SH-SY5Y (cell line): Measurements from ENCODE around the gene IRF2BP1.

Experiments
- GATA2 ChIP-seq: IDR thresholded peaks from 2 replicates; pipeline ENCODE4 v1.6.1; 2011; ENCODE audit warnings: mild to moderate bottlenecking, low read depth, low read length
- GATA3 ChIP-seq: IDR thresholded peaks from 2 replicates; pipeline ENCODE4 v1.6.1; 2011; ENCODE audit warnings: low read depth, mild to moderate bottlenecking, low read length, moderate library complexity

Gene IRF2BP1

DNA sequence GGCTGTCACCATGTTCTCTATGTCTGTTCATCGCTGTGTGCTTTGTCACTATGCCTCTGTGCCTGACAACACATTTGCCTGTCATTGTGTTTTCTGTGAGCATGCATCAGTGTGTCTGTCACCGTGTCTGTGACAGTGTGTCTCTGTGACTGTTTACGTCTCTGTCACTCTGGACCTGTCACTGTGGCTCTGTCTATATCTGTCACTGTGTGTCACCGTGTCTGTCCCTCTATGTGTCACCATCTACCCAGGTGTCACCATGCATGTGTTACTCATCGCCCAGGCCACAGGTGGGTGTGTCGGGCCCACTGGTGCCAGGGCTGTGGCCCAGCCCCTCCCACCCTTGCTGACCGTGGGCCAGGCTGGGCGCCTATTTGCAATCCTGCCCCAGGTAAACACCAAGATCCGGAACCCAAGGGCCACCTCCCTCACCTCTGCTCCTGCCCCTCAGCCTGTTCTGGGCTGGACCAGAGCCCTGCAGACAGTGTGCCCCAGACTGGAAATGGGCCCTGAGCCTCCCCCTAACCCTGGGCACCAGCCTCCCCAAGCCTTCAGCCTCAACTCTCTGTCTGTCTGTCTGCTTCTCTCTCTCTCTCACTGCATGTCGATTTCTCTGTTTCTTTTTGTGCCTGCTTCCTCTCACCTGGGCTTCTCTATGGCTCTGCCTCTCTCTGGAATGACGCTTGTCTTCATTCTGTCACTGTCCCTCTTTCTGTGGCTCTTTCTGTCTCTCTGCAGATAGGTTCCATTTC is 7.7 kb downstream of the IRF2BP1 start:
- TF ChIP-seq GATA2 (no peak), GATA3 (no peak)

DNA sequence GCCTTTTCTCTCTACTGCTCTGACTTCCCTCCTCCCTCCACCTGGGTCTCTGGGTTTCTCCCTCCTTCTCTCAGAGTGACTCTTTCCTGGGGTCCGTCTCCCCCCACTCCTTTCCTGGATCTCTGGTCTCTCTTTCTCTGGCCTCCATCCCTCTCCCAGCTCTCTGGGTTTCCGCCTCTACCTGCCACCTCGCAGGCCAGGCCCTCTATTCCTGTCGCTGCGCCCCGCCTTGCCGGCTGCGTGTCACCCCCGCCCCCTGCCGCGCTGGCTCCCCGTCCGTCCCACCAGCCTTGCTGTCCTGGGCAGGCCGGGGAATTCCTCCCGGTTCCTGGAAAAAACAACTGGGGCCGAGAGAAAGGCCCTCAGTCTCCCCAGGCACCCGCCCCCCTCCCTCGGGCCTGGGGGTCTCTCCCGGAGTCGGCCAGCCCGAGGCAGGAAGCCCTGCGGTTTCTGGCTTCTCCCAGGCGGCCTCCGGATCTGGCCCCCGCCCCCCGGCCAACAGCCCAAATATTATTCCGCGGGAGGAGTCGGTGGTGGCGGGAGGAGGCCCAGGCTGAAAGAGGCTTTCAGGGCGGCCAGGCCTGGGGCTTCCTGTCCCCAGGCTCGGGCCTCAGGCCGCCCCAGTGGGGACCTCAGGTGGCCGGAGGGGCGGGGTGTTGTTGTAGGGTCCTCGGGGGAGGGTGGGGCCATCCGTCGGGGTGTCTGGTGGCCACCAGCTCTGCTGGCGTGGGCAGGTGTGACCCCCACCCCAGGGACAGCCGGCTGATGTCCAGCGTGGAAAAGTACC is 9.3 kb downstream of the IRF2BP1 start:
- TF ChIP-seq GATA2 (no peak), GATA3 (no peak)

DNA sequence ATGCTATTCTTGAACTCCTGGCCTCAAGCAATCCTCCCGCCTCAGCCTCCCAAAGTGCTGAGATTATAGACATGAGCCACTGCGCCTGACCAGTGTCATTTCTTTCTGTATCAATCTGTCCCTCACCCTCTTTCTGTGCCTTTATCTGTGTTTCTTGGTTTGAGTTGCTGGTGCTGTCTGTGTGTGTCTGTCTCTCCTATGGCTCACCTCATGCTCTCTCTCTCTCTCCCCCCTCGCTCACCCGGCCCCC is 9.9 kb downstream of the IRF2BP1 start:
- TF ChIP-seq GATA2 (no peak), GATA3 (no peak)

DNA sequence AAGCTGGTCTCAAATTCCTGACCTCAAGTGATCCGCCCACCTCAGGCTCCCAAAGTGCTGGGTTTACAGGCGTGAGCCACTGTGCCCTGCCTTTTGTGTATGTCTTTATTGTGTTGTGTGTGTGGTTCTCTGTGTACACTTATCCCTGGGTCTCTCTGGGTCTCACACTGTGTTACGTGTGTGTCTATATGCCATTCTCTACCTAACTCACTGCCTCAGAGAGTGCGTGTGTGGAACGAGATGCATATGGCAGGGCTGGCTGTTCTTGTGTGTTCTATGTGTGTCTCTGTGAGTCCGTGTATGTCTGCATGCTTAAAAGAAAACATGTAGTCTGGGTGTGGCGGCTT is 11.3 kb downstream of the IRF2BP1 start:
- no peak for TF ChIP-seq GATA3
- TF ChIP-seq GATA2 = no peak

DNA sequence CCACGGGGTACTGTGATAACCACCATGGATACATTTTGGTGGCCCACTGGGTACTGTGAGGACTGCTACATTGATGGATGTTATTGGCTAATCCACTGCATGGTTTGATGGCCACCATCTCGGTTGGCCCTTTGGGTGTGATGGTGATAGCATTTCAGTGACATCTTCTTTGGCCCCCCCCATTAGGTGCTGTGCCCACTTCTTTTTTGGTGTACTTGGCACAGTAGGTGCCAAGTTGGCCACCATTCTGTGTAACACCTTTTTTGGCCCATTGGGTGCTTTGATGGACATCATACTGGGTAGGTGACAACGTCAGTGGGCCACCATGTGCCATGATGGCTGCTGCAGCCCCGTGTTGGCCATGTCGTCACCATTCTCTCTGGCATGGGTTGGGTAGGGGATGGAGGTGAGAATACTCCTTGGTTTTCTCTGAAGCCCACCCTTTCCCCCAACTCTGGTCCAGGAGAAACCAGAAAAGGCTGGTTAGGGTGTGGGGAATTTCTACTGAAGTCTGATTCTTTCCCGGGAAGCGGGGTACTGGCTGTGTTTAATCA is 12.6 kb downstream of the IRF2BP1 start:
- TF ChIP-seq GATA3 (no peak), GATA2 (no peak)

DNA sequence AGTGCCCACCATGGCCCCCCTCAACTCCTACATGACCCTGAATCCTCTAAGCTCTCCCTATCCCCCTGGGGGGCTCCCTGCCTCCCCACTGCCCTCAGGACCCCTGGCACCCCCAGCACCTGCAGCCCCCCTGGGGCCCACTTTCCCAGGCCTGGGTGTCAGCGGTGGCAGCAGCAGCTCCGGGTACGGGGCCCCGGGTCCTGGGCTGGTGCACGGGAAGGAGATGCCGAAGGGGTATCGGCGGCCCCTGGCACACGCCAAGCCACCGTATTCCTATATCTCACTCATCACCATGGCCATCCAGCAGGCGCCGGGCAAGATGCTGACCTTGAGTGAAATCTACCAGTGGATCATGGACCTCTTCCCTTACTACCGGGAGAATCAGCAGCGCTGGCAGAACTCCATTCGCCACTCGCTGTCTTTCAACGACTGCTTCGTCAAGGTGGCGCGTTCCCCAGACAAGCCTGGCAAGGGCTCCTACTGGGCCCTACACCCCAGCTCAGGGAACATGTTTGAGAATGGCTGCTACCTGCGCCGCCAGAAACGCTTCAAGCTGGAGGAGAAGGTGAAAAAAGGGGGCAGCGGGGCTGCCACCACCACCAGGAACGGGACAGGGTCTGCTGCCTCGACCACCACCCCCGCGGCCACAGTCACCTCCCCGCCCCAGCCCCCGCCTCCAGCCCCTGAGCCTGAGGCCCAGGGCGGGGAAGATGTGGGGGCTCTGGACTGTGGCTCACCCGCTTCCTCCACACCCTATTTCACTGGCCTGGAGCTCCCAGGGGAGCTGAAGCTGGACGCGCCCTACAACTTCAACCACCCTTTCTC is 13.6 kb downstream of the IRF2BP1 start:
- TF ChIP-seq GATA2 (no peak), GATA3 (no peak)

DNA sequence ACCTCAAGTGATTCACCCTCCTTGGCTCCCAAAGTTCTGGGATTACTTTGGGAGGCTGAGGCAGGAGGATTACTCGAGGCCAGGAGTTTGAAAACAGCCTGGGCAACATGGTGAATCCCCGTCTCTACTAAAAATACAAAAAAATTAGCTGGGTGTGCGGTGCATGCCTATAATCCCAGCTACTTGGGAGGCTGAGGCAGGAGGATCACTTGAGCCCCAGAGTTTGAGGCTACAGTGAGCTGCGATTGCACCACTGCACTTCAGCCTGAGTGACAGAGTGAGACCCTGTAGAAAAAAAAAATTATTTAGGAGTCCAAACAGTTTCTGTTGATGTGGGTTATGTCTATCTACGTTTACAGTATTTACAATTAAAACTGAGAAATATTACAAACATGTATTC is 15.1 kb downstream of the IRF2BP1 start:
- TF ChIP-seq GATA2 = no peak

DNA sequence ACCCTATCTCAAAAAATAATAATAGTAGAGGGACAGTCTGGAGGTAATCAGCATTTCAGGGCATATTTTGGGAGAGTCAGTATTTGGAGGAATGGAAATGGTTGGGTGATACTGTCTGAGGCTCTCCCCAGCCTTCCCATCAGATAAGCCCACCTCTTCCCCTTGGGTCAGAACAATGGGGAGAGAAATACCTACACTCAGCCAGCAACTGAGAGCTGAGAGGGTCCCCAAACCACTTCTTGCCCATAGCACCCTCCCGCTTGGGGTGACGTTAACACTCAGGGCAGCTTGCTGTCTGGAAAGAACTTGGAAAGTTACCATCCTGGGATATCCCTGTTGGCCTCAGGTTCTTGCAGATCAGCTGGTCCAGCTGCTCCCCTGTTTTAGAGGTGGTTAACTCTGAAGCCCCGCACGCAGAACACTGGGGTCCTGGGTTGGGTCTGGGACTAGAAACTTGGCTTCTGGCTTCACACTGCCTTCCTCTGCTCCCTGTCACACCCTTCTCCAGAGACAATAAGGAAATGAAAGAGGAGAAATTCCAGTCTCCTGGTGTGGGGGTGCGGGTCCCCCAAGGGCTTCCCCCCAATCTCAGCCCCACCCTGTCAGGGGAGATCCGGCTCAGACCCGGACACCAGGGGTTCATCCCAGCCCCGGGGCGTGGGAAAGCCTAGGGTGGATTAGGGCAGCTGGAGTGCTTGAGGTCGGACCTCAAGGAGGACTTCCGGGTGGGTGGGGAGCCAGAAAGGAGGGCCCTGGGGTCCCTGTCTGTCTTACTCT is 19.4 kb downstream of the IRF2BP1 start:
- no peak for TF ChIP-seq GATA3
- TF ChIP-seq GATA2 = no peak

DNA sequence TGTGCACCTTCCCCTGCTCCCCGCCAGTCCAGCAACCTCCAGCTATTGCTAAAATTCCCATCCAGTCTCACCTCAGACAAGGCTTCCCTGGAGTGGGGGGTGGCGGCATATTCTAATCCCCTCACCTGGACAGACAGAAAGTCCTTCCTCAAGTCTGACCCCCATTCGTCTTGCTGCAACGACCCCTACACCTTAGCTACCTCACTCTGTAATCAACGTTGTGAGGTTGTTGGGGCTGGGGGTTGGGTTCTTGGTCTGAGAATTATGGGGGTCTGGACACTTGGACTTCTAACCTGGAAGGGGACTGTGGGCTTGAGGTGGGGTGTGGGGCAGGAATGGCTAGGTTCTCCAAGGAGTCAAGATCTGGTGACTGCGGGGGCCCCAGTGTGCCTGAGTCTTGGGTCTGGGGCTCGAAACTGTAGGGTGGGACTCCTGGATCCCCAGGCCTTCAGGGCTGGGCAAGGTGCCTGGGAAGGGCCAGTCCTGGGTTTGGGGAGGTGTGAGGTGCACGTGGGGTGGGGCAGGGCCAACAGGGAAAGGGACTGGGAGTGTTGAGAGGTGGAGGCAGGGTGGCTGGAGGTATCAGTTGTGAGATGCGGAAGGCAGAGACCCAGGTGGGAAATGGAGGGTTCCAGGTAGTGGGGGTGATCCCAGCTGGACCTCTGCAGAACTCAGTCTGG is 20.5 kb downstream of the IRF2BP1 start:
- TF ChIP-seq GATA3 (no peak), GATA2 (no peak)

DNA sequence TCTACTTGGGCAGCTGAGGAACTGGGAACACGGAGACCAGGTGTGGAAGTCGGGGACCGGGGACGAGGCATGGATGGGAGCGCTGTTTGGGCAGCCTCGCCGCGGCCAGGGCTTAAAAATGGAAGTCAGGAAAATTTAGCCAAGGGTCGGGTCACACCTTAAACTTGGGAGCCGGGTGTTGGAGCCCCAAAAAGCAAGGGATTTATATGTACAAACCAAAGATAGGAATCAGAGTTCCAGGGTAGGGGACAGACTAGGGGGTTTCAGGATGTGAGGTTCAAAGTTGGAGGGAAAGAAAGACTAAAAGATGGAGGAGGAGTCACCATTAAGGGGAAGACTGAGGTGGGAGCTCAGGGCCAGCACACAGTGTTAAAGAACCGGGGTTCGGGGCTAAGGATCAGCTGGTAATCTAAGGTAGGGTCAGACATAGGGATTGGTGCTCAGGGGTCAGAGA is 21.3 kb downstream of the IRF2BP1 start:
- TF ChIP-seq GATA2 = no peak
- no peak for TF ChIP-seq GATA3

DNA sequence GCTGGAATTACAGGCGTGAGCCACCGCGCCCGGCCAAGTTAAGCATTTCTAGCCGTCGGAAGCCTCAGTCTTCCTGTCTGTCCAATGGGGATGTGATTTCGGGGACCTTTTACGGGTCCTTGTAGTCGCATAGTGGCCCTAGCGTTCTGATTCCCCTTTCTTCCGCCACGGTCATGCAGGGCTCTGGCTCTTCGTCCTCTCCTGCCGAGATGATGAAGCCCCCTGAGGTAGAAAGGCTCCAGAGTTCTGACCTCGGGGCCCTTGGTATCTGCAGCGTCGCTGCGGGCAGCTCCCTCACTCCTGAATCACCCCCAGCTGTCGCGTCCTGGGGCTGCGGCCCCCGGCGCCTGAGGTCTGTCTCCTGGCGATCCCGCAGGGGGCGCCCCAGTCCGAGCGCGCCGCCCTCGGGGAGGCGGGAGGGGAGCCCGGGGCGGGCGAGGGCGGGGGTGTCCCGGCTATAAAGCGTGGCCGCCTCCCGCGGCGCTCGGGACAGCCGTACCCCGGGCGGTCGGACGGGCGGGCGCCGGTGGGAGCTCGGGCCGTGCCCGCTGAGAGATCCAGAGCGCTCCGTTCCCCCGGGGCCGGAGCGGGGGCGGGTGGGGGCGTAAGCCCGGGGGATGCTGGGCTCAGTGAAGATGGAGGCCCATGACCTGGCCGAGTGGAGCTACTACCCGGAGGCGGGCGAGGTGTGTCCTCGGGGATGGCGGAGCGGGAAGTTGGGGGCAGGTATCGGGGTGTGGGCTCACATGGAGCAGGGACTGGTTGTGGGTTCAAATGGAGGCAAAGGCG is 21.9 kb downstream of the IRF2BP1 start, which contains the start of gene FOXA3:
TSS of gene FOXA3 (plus strand) at position 487 of the 789 bp plus-strand sequence. CDS start at position 618, 131 bp downstream.
- TF ChIP-seq GATA2 = no peak
- no peak for TF ChIP-seq GATA3

DNA sequence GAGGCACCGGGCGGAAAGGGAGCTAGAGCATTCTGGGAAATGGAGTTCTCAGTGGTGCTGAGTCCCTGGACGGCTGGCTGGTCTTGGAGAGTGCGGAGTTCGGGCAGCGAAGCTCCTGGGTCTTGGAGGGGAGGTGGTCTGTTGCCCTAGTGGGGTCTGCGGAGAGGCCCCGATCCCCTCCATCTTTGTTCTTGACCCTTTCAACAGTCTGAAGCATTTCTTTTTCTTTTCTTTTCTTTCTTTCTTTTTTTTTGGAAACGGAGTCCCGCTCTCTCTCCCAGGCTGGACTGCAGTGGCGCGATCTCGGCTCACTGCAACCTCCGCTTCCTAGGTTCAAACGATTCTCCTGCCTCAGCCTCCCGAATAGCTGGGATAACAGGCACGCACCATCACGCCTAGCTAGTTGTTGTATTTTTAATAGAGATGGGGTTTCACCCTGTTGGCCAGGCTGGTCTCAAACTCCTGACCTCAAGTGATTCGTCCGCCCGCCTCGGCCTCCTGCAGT is 22.6 kb downstream of the IRF2BP1 start:
- TF ChIP-seq GATA3 (no peak), GATA2 (no peak)
